GM12878 (cell line): Measurements from ENCODE around the gene NUTM2F. TPM values are rescaled to one million over a fixed set of nuclear protein-coding genes. Genes with fewer than 3 reads are reported as not detected.

ENCODE experiments used
- ATAC-seq: fragments of 200-7000 bp; cut with Tn5 transposase; 3 replicates; pipeline ENCODE4 v1.9.1; 2020; ENCODE audit warnings: mild to moderate bottlenecking, moderate library complexity
- BruUV-seq: library from RNA; stranded (reverse); fragments of 400-500 nt; replicated peaks from 2 replicates; lab custom pipeline; 2021; lab: Mats Ljungman, UMichigan
- CTCF ChIA-PET: fragments of 300-600 bp; sonication (Branson Sonifier 250); formaldehyde crosslinking; extraction: SDS; loops from one replicate; lab custom pipeline; 2021; ENCODE audit warnings: inconsistent platforms; lab: Yijun Ruan, JAX
- POLR2A ChIA-PET: fragments of 350-600 bp; formaldehyde crosslinking; extraction: SDS; loops from one replicate; lab custom pipeline; 2021; ENCODE audit warnings: inconsistent platforms; lab: Charles Lee
- RAD21 ChIA-PET: fragments of 300-600 bp; sonication (Branson Sonifier 250); formaldehyde crosslinking; loops from one replicate; lab custom pipeline; 2023; ENCODE audit warnings: antibody characterized with exemption; ENCODE audit not compliant: unreplicated experiment; lab: Charles Lee
- SMC1A ChIA-PET: fragments of 300-600 bp; sonication (Branson Sonifier 250); formaldehyde crosslinking; loops from one replicate; lab custom pipeline; 2023; ENCODE audit not compliant: unreplicated experiment, uncharacterized antibody; lab: Charles Lee
- DNase-seq: peaks from one replicate; pipeline ENCODE4 v3.0.0-alpha.2; 2011; ENCODE audit warnings: low read depth, low spot score
- FAIRE-seq: peaks from 3 replicates; lab custom pipeline; 2011; peaks lifted over from hg19 to GRCh38; lab: Jason Lieb, UNC
- H2AFZ ChIP-seq: 2 replicates; pipeline ENCODE4 v1.6.0; 2011; ENCODE audit warnings: low read depth, low read length, control low read depth; ENCODE audit not compliant: control insufficient read depth
- H3K27ac ChIP-seq: 2 replicates; pipeline ENCODE4 v1.5.1; 2011; ENCODE audit warnings: control low read depth; ENCODE audit not compliant: control insufficient read depth, insufficient read depth
- H3K27me3 ChIP-seq, 2 experiments: replicated peaks in 1 of 2; 2 replicates each; pipeline versions ENCODE4 v1.6.0 to v1.6.1; 2011; ENCODE audit warnings: low read length in 1 of 2; ENCODE audit not compliant: control insufficient read depth in 2 of 2, insufficient read depth in 2 of 2
- H3K36me3 ChIP-seq, 2 experiments: 2 replicates each; pipeline ENCODE4 v1.5.1; 2011; ENCODE audit warnings: low read length in 1 of 2; ENCODE audit not compliant: control insufficient read depth in 2 of 2, insufficient read depth in 2 of 2
- H3K4me1 ChIP-seq: 2 replicates; pipeline ENCODE4 v1.6.1; 2011; ENCODE audit warnings: mild to moderate bottlenecking, low read length, moderate library complexity, mixed read lengths; ENCODE audit not compliant: control insufficient read depth, insufficient read depth
- H3K4me2 ChIP-seq: 2 replicates; pipeline ENCODE4 v1.6.0; 2011; ENCODE audit warnings: control low read depth; ENCODE audit not compliant: control insufficient read depth, insufficient read depth
- H3K4me3 ChIP-seq: fragments of 200-600 bp; sonication (generic); 2 replicates; pipeline ENCODE4 v1.5.1; 2016
- H3K79me2 ChIP-seq: 2 replicates; pipeline ENCODE4 v1.6.0; 2011; ENCODE audit warnings: low read length; ENCODE audit not compliant: control insufficient read depth, insufficient read depth
- H3K9ac ChIP-seq: 2 replicates; pipeline ENCODE4 v1.8.0; 2011; ENCODE audit warnings: low read length, control low read depth, mixed read lengths; ENCODE audit not compliant: control insufficient read depth, insufficient read depth
- H3K9me3 ChIP-seq: replicated peaks from 3 replicates; pipeline ENCODE4 v1.5.1; 2011; ENCODE audit warnings: mild to moderate bottlenecking, low read length; ENCODE audit not compliant: control insufficient read depth, insufficient read depth
- H4K20me1 ChIP-seq: 2 replicates; pipeline ENCODE4 v1.6.0; 2011; ENCODE audit not compliant: control insufficient read depth, insufficient read depth
- ATF2 ChIP-seq: IDR thresholded peaks from 2 replicates; pipeline ENCODE4 v1.6.1; 2012; ENCODE audit warnings: low read length, inconsistent platforms
- GABPA ChIP-seq: IDR thresholded peaks from 2 replicates; pipeline ENCODE4 v1.6.1; 2014; ENCODE audit warnings: antibody characterized with exemption, low read depth, mild to moderate bottlenecking, inconsistent platforms
- IKZF1 ChIP-seq: fragments of 450-650 bp; conservative IDR thresholded peaks from 2 replicates; pipeline ENCODE4 v1.6.1; 2017; ENCODE audit warnings: antibody characterized with exemption, mild to moderate bottlenecking
- RAD21 ChIP-seq: IDR thresholded peaks from 2 replicates; pipeline ENCODE4 v1.6.1; 2011; ENCODE audit warnings: mild to moderate bottlenecking, low read depth, low read length, moderate library complexity; ENCODE audit not compliant: insufficient read depth
- STAT1 ChIP-seq: fragments of 450-650 bp; conservative IDR thresholded peaks from 2 replicates; pipeline ENCODE4 v1.6.1; 2014; ENCODE audit warnings: antibody characterized with exemption, mild to moderate bottlenecking
- USF2 ChIP-seq: IDR thresholded peaks from 2 replicates; pipeline ENCODE4 v1.6.1; 2011; ENCODE audit warnings: low read depth, low read length, improper control_type of control experiment, borderline replicate concordance
- ZNF24 ChIP-seq: fragments of 450-650 bp; IDR thresholded peaks from 2 replicates; pipeline ENCODE4 v1.6.1; 2017; ENCODE audit warnings: antibody characterized with exemption, mild to moderate bottlenecking
- ZSCAN29 ChIP-seq: fragments of 450-650 bp; IDR thresholded peaks from 2 replicates; pipeline ENCODE4 v1.6.1; 2017; ENCODE audit warnings: mild to moderate bottlenecking, moderate library complexity
- WGBS: methylation state at CpG from one replicate; pipeline ENCODE4 v1.1.6; 2016; ENCODE audit warnings: low lambda C conversion rate; ENCODE audit not compliant: insufficient replicate concordance, insufficient coverage; ENCODE audit errors: missing lambda C conversion rate; 5-methylcytosine and 5-hydroxymethylcytosine counted together
- in situ Hi-C: fragments of 300-500 bp; cut with MboI; formaldehyde crosslinking; loops from 9 replicates; pipeline ENCODE4 v1.14.3; 2018; ENCODE audit warnings: mixed read lengths
- intact Hi-C: fragments of 100-400 bp; cut with micrococcal nuclease; formaldehyde crosslinking; loops from one replicate; pipeline ENCODE4 v1.14.2; 2022; ENCODE audit not compliant: unreplicated experiment
- polyA plus RNA-seq, 11 experiments: library from polyadenylated mRNA; depleted of rRNA in 4 of 11; unstranded in 6 of 11; stranded (reverse) in 5 of 11; fragments of >200 nt; fragmentation: Nextera tagmentation in 4 of 11; fragmentation: Illumina TruSeq in 1 of 11; extraction: Ambion mirVana in 4 of 11; extraction: Trizol in 1 of 11; gene quantifications; 1 replicate in 1 of 11; 2 replicates in 10 of 11; pipeline versions ENCODE4 v1.2.1 to v1.2.3, GENCODE V29; 2011 to 2016; ENCODE audit warnings: inconsistent platforms in 2 of 11, missing spikeins in 2 of 11, low read depth in 1 of 11
- total RNA-seq, 4 experiments: library from RNA; depleted of rRNA in 3 of 4; stranded (reverse); fragments of >200 nt in 3 of 4; fragmentation: Illumina TruSeq in 1 of 4; extraction: Trizol in 1 of 4; gene quantifications; 2 replicates each; pipeline versions ENCODE4 v1.2.1 to v1.2.3, GENCODE V29; 2013 to 2021
- TF ChIP-seq, protein P1 (sequence below): fragments of 450-650 bp; IDR thresholded peaks from 2 replicates; pipeline ENCODE4 v1.6.1; 2017; ENCODE audit warnings: mild to moderate bottlenecking, moderate library complexity
- TF ChIP-seq, protein P2 (sequence below): IDR thresholded peaks from 2 replicates; pipeline ENCODE4 v1.6.1; 2012; ENCODE audit warnings: mild to moderate bottlenecking, low read depth, low read length
- TF ChIP-seq, protein P3 (sequence below): fragments of 450-650 bp; IDR thresholded peaks from 2 replicates; pipeline ENCODE4 v1.6.1; 2017; ENCODE audit warnings: mild to moderate bottlenecking, low read depth, inconsistent platforms; ENCODE audit not compliant: poor library complexity, severe bottlenecking

Gene NUTM2F
- total and polyA plus RNA-seq, 10 of the 15 experiments (the other 5 are each of a cell fraction or from before 2014, with no cell fraction given), result not detected

- CTCF ChIA-PET, result no interaction called here
- TF ChIP-seq USF2 (no peak), ZNF24 (no peak), STAT1 (no peak), IKZF1 (no peak), ATF2 (no peak), GABPA (no peak), ZSCAN29 (no peak), RAD21 (no peak)
- TF ChIP-seq, protein P1, sequence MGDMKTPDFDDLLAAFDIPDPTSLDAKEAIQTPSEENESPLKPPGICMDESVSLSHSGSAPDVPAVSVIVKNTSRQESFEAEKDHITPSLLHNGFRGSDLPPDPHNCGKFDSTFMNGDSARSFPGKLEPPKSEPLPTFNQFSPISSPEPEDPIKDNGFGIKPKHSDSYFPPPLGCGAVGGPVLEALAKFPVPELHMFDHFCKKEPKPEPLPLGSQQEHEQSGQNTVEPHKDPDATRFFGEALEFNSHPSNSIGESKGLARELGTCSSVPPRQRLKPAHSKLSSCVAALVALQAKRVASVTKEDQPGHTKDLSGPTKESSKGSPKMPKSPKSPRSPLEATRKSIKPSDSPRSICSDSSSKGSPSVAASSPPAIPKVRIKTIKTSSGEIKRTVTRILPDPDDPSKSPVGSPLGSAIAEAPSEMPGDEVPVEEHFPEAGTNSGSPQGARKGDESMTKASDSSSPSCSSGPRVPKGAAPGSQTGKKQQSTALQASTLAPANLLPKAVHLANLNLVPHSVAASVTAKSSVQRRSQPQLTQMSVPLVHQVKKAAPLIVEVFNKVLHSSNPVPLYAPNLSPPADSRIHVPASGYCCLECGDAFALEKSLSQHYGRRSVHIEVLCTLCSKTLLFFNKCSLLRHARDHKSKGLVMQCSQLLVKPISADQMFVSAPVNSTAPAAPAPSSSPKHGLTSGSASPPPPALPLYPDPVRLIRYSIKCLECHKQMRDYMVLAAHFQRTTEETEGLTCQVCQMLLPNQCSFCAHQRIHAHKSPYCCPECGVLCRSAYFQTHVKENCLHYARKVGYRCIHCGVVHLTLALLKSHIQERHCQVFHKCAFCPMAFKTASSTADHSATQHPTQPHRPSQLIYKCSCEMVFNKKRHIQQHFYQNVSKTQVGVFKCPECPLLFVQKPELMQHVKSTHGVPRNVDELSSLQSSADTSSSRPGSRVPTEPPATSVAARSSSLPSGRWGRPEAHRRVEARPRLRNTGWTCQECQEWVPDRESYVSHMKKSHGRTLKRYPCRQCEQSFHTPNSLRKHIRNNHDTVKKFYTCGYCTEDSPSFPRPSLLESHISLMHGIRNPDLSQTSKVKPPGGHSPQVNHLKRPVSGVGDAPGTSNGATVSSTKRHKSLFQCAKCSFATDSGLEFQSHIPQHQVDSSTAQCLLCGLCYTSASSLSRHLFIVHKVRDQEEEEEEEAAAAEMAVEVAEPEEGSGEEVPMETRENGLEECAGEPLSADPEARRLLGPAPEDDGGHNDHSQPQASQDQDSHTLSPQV, result no peak
- TF ChIP-seq, protein P2, sequence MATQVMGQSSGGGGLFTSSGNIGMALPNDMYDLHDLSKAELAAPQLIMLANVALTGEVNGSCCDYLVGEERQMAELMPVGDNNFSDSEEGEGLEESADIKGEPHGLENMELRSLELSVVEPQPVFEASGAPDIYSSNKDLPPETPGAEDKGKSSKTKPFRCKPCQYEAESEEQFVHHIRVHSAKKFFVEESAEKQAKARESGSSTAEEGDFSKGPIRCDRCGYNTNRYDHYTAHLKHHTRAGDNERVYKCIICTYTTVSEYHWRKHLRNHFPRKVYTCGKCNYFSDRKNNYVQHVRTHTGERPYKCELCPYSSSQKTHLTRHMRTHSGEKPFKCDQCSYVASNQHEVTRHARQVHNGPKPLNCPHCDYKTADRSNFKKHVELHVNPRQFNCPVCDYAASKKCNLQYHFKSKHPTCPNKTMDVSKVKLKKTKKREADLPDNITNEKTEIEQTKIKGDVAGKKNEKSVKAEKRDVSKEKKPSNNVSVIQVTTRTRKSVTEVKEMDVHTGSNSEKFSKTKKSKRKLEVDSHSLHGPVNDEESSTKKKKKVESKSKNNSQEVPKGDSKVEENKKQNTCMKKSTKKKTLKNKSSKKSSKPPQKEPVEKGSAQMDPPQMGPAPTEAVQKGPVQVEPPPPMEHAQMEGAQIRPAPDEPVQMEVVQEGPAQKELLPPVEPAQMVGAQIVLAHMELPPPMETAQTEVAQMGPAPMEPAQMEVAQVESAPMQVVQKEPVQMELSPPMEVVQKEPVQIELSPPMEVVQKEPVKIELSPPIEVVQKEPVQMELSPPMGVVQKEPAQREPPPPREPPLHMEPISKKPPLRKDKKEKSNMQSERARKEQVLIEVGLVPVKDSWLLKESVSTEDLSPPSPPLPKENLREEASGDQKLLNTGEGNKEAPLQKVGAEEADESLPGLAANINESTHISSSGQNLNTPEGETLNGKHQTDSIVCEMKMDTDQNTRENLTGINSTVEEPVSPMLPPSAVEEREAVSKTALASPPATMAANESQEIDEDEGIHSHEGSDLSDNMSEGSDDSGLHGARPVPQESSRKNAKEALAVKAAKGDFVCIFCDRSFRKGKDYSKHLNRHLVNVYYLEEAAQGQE, result no peak
- TF ChIP-seq, protein P3, sequence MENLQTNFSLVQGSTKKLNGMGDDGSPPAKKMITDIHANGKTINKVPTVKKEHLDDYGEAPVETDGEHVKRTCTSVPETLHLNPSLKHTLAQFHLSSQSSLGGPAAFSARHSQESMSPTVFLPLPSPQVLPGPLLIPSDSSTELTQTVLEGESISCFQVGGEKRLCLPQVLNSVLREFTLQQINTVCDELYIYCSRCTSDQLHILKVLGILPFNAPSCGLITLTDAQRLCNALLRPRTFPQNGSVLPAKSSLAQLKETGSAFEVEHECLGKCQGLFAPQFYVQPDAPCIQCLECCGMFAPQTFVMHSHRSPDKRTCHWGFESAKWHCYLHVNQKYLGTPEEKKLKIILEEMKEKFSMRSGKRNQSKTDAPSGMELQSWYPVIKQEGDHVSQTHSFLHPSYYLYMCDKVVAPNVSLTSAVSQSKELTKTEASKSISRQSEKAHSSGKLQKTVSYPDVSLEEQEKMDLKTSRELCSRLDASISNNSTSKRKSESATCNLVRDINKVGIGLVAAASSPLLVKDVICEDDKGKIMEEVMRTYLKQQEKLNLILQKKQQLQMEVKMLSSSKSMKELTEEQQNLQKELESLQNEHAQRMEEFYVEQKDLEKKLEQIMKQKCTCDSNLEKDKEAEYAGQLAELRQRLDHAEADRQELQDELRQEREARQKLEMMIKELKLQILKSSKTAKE, result no peak
These were observed 26.0 kb downstream of the NUTM2F start for GRCh38 chr9:94302426-94302825.

More at GRCh38 chr9:94302426-94302825, 26.0 kb downstream of the NUTM2F start:
- ChIA-PET RAD21 (no interaction called here), SMC1A (no interaction called here), POLR2A (no interaction called here)
- no peak overlapping the region for H3K9ac ChIP-seq
- H3K4me2 ChIP-seq, result no peak overlapping the region
- no peak overlapping the region for H3K27ac ChIP-seq
- H3K27me3 ChIP-seq, result no peaks in the 10 kb centered on the region
- in situ Hi-C loops (no loop called here), intact Hi-C loops (no loop called here)
- peaks cover 0 to 4% of the 10 kb centered on the region in 2 experiments; a peak in 2 of 4 replicates for H3K36me3 ChIP-seq
- no peak overlapping the region for H2AFZ ChIP-seq
- H3K4me1 ChIP-seq, result no peaks in the 10 kb centered on the region
- FAIRE-seq (no peak), ATAC-seq (no peak), DNase-seq (no peak)
- BruUV-seq, result no TSS peak
- H3K9me3 ChIP-seq, result no peaks in the 10 kb centered on the region
- no peak overlapping the region for H3K4me3 ChIP-seq
- 97% methylated on average over 4 of the region's 4 CpGs for WGBS
- H4K20me1 ChIP-seq, result no peaks in the 10 kb centered on the region
- no peaks in the 10 kb centered on the region for H3K79me2 ChIP-seq
